Activated T-cell treated with anti-CD3 and anti-CD28 coated beads for 4 hours (primary cell): Measurements from ENCODE around the gene TNS3.
"Not testable (repeated sequence)": the region's sequence is repeated elsewhere in the genome, so short reads cannot be mapped to it uniquely, and the experiment has no call there.

Experiments used
- DNase-seq: peaks from one replicate; pipeline ENCODE4 v3.0.0-alpha.2; 2020

Gene TNS3

DNA sequence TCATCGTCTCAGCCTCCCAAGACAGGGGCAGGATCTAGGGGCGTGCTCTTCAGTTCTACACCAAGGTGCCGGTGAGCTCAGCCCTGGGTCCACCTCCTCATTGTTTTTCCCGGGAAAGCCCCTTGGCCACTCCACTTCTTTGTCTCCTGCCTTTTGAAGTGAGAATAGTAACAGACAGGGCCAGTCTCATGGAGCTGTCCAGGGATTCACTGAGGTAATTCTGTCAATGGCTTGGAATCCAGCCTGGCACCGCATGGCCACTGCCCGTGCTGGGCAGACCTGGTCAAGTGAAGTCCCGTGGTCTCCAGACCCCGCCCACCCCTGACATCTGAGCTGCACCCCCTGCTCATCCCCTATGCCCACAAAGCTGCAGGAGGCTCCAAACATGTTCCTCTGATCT lies 138.9 kb downstream of the TNS3 start:
- no peak for DNase-seq

DNA sequence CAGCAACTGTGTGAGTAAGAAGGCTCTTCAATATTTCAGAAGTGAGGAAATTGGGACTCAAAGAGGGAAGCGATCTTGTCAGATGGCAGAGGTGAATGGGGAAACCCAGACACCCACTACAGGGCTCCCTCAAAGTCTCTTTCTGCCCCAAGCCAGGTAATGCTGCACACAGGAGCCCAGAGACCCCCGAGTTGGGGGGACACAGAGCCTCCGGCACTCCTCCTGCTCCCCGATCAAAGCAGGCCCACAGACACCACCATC lies 139.4 kb downstream of the TNS3 start:
- DNase-seq, result no peak

DNA sequence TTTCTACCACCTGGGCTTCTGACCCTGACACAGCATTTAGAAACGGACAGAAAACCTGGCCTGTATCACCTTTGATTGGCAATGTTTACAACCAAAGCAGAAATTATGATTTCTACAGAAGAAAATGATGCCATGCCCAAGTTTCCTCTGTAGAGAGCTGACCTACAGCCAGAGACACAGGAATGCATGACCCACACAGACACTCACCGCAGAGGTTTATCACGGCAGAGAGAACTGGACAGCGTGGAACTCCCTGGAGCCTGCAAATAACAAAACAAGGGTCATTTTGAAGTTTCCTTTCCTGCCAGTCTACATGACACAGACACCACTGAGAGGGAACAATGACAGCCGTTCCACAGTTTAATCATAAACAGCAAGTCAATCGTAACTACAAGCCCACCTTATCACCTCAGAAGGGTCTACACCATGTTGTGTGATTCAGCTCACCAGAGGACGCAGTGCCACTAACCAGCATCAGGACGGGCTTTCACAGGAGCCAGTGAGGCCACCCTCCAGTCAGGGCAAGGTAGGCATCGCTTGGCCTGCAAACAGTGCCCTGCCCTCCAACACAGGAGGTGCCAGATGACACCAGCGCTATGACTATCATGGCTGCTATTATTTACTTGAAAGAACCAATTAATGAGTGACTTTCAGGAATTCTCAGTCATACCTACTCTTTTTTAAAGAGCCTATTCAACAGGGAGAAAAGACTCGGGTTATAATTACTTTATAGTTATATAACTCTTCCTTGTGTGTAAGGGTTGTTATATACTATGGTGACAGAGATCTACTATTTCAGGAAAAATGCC lies 139.9 kb downstream of the TNS3 start:
- no peak for DNase-seq

DNA sequence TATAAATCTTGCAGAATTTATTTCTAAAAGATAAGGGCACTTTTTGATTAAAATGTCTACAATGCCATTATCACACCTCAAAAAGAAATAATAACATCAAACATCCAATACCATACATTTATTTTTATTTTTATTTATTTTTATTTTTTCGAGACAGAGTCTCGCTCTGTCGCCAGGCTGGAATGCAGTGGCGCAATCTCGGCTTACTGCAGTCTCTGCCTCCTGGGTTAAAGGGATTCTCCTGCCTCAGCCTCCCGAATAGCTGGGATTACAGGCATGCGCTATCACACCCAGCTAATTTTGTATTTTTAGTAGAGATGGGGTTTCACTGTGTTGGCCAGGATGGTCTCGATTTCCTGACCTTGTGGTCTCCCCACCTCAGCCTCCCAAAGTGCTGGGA lies 140.9 kb downstream of the TNS3 start:
- not testable (repeated sequence) for DNase-seq

DNA sequence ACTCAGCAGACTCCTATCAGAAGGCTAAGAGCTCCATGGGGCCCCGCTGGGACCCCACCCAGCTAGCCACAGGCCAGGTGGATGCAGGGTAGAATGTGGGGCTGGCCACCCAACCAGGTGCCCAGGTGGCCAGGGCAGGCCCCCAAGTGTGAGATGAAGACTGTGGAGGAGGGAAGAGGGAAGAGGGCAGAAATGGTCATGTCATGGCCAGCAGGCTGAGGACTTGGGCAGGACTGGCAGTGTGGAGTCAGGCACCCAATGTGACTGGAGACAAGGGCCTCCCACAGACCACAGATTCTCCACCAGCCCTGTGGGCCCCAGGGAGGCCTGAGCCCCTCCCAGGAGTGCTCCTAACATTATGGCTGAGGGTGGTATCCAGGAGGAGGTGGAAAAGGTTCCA lies 141.6 kb downstream of the TNS3 start:
- no peak for DNase-seq

DNA sequence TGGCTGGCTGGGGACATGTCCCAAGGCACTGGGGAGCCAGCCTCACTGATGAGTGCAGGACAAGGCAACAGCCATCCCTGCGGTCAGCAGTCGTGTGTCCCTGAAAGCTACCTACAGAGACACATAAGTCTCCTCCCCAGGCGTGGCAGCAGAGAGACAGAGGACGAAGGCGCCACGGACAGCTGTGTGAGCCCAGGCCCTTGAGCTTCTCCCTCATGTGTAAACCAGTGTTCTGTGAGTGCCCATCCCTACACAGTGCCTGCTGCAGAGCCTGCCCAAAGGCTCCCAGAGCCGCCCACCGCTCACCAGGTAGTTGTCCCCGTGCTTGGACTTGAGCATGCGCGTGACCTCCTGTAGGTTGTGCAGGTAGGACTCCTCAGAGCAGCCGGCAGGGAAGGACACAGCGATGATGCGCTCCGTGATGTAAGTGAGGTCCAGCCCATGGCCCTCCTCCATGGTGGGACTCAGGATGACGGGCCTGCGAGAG lies 142.7 kb downstream of the TNS3 start:
- DNase-seq, result no peak

DNA sequence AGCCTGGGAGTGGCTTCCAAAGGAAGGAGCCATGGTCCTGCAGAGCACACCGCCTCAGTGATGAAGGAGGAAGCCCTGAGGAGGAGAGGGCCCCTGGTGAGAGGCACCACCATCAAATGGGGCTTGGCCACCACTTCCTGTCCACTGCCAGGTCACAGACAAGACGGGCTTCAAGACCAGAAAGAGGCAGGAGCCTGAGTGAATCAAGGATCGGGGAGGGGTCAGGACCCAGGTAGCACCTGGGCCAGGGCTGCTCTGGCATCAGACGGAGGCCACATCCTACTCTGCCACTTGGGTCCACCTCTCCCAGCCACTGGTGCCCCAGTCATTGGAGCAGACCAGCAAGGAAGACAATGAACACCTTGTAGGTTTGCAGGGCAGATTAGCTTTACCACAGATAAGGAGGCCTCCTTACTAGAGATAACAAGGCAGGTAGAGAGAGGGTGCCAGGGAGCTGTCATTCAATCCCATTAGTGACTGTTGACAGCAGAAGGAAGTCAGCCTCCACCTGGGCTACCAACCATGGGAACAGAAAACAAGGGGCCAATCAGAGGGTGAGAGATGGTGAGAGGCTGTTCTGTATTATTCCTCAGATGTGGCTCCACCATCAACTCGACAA lies 143.4 kb downstream of the TNS3 start:
- DNase-seq, result no peak

DNA sequence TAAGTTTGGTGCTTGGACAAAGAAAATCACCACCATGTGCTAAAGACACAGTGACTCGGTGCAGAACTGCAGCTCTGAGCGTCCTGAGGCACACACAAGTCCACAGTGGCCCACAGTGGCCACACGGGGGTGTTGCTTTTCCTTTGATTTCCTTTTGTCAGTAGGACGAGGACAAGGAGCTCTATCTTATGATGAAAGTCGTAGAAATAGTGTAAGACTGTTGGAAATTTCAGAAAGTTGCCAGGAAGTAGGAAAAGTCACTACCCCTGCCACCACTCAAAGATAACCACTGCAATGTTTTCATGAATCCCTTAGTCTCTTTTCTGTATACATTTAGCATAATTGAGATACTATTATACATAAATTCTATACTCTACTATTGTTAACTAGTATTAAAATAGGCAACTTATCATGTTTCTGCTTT lies 146.0 kb downstream of the TNS3 start:
- no peak for DNase-seq

DNA sequence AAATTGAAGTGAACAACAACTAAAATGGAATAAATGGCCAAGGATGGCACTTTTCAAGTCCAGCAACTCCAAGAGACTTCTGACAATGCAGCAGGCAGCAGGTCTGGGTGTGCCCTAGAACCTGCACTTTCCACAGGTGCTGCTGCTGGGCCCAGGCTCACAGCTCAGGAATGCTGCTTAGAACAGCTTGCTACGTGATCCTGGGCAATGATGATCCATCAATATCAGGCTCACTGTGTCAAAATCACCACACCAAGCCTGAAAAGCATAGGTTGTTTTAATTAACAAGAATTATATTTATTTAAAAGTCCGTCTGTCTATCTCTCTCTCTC lies 148.4 kb downstream of the TNS3 start:
- no peak for DNase-seq

DNA sequence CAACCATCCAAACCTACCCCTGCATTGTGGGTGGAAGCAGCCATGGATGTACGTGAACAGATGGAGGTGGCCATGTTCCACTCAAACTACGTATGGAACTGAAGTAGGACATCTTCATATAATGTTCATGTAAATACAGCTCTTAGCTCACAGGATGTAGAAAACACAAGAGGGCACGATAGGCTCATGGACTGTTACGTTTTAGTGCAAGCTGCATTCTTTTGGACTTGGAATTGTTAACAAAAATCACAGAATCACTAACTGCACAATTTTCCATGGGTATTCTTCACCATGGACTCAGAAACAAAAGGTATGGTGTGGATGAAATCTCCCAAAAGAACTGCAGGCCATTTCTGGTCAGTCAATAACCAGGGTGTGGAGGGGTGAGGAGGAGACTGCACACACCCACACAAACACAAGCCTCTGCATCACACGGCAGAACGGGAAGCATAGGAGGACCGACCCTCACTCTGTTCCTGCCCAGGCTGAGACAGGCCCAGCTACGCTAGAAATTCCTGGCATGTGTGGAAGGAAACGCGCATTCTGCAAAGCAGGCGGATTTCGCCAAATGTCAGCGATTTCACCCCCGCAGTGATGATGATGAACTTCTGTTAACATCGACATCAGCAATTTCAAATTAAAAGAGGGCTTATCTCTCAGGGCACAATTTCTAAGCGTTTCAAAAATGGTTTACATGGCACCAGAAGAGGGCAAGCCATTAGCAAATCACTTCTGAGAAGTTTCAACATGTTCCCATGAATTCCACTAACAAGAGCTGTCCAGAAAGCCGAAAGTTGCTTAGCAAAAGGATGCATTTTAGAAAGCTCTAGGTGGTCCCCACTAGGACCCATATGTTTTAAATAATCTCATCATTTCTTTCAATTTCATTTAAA lies 149.0 kb downstream of the TNS3 start:
- no peak for DNase-seq

DNA sequence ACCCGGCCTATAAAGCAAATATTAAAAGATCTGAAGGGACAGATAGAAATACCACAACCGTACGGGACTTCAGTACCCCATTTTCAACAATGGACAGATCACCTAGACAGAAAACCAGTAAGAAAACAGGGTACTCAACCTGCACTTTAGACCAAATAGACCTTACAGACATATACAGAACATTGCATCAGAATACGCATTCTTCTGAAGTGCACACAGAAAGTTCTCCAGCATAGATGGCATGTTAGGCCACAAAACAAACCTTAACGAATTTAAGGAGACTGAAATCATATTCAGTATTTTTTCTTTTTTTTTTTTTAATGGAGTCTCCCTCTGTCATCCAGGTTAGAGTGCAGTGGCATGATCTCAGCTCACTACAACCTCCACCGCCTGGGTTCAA lies 151.5 kb downstream of the TNS3 start:
- no peak for DNase-seq

DNA sequence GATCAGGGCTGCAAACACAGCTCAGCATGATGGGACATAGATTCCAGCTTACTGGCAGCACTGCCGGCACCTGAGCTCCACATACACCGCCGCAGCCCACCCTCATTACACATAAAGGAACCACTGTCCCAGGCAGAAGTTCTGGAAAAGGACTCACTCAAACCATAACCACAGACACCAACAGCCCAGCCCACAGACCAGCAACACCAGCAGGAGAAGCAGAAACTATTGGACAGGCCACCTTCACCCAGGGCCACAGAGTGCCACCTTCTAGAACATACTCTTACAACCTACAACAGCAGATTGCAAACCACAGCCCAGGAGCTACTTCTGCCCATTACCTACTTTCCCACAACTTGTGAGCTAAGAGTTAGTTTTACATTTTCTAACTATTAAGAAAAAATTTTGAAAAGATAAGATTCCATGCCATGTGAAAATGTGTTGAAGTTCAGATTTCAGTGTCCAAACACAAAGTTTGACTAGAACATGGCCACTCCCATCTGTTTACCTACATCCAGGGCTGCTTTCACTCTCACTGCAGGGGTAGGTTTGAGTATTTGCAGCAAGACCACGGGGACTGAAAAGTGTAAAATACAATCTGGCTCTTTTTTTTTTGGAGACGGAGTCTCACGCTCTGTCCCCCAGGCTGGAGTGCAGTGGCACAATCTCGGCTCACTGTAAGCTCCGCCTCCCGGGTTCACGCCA lies 153.0 kb downstream of the TNS3 start:
- no peak for DNase-seq

DNA sequence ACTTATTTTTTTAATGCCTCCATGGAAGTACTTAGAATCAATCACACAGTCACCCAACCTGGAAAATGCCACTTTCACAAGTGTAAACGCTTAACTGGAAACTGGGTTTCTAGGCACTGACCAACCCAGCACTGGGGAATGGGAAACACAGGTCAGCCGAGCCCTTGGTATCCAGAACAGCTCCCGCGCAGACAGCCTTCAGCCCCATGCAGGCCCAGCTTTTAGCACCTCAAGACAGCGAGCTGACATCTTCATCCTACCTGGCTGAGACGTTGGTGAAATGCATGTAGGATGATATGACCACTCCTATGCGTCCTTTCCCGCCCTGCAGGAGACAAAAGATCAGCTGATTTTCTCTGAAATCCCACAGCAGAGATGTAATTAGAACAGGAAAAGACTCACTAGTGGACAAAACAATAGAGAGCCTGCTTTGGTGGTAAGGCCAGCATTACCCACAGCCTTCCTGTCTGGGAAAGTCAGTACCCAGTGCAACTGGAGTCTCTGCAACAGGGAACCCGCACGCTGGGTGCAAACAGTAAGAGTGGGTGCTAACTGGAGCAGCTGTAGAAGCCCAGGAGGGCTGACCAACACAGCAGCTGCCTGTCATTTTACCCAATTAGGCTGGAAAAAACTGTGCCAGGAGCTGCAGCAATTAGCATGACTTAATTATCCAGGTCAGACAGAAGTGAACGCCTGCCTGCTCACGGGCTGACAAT lies 153.7 kb downstream of the TNS3 start:
- no peak for DNase-seq

DNA sequence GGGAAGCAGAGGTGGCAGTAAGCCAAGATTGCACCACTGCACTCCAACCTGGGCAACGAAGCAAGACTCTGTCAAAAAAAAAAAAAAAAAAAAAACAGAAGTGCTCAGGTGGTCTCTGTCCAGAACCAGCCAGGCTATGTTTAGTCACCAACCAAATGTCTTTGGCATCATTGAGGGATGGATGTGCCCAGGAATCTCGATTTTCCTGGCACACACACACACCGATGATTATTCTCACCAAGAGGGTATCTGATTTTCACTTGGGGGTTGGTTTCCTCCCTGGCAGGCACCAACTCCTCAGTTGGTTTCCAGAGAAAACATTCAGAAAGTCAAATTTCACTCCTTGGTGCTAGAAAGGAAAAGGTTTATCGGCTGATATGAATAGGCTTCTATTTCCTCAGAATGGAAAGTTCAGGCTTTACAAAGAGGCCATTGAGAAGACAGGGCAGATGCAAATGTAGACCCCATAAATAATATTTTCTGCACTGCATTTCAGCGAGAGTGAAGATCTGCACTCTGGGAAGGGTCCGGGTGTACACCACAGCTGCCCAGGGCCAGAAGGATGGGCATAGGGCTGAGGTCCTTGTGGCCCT lies 154.8 kb downstream of the TNS3 start:
- DNase-seq, result no peak

DNA sequence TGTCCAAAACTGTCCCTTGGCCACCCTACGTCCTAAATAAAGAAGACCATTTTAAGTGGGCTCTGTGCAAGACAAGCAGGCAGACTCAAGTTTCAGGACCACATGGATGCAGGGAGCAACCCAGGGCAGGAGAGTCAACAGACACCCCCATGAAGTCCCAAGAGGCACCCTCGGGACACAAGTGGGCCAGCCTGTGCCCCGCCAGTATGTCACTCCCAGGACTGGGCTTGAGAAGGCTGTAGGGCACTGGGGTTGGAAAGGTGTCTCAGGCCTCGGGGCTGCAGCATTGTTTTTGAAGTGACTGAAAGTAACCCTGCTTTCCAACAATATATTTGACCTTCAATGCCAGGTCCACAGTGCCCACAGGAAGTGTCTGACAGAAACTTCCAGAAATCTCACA lies 157.4 kb downstream of the TNS3 start:
- no peak for DNase-seq

DNA sequence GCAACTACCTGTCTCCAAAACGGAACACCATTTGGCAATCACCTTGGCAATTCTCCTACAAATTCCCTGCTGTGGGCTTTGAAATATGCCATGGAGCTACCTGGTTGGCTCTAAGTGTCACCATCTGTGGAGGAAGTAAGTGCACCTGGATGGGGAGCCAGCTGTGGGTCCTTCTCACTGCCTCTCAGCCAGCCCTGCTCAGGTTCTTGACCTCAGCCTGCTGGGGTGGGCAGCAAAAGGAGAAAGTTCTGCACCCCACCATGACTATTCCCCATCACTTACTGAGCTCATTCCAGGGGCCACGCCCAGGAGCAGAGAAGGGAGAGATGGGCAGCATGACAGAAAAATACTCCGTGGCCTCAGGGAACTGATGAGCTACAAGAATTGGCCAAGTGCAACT lies 158.7 kb downstream of the TNS3 start:
- no peak for DNase-seq

DNA sequence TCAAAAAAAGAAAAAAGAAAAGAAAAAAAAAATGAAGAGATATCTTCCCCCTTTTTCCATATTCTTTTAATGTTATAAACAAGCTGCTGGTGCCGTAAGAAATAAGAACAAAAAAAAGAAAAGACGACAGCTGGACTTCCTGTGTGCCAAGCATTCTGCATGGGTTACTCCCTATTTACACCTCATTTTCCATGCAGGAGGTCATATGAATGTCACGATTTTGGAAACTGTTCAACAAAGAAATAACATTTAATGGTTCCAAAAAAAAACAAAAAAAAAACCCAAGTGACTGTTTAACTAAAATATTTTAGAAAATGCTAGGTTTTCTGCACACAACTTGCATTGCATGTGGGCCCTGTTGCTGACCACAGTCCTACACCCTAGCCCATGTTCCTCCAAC lies 159.3 kb downstream of the TNS3 start:
- no peak for DNase-seq

DNA sequence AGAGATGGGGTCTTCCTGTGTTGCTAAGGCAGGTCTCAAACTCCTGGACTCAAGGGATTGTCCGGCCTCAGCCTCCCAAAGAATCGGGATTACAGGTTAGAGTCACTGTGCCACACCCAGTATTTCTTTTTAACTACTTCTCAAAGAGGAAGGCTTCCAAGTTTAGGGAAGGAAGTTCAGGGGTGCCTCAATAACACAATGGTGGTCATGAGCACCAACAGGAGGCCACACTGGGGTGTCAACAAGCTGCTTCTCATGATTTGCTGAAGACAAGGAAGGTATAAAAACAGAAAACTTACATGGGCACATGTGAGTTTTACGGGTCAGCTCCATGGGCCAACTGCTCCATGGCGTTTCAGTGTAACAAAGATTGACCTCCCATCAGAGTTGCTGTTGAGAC lies 160.5 kb downstream of the TNS3 start:
- no peak for DNase-seq

DNA sequence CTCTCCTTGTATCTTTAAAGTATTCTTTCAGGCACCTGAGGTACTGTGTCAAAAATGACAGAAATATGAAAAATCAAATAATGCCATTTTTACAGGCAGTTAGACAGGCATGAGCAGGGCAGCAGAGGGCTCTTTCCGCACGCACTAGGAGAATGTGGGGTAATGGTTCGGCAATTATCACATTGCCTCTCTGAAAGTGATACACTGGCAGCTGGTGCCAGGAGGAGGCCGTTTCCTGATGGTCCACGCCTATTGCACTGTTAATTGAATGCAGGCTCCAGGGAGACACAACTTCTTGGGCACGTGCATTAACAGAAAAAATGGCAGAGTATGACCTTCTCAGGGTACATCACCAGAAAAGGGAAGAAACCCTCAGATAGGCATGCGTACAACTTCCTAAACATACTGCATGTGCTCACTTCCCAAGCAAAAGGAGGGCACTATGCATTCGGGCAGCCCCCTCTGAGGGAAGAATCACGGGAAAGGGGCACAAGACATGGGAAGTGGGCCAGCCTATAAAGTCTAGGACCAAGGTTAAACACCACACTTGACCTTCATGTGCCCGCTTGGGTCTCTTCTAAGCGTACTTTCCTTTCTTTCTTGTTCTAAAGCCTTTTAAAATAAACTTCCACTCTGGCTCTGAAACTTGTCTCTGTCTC lies 161.7 kb downstream of the TNS3 start:
- no peak for DNase-seq

DNA sequence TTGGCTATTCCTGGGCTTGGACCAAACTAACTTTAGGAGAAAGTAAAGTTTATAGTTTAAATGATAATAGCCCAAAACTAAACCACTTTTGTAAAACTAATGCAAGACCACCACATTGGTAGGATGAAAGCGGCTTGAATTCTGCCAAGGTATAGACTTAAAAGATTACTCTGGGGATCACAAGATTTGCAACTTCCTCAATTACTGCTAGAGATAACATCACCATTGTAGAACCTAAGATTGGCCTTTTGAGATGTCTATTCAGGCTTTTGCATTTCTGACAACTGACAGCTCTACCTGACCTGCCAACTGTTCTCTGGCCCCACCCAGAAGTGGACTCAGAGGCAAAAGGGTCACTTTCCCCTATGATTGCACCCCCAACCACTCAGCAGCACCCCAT lies 162.4 kb downstream of the TNS3 start:
- DNase-seq, result no peak

DNA sequence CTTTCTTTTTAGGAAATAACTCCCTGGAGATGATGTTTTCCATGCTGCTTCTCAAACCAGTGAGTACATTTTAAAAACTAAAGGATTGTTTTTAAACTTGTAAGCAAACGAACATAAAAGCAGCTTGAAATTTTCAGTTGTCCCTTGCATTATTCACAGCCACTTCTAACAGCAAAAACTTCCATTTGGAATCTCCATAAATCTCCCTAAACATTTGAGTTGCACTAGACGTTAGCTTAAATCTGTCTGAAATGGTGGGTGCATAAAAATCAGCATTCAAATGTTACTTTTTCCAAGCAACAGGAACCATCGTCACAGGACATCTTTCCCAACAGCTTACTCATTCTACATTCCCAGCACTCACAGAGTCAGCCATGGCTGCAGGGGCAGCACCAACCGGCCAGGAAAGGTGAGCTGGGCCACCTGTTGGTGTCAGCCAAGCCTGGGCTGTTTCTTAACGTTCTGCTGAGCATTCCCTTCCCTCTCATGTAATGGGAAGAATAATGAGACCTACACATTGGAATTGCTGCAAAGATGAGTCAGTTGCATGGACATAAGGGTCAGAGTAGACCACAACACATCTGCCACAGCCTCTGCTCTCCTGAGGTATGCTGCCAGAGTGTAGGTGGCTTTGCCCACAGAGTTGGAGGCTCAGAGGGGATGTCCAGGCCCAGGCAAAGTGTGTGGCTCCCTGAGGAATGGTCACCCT lies 163.2 kb downstream of the TNS3 start:
- DNase-seq, result no peak
